ENCODE results near the gene RFX4. TPM values are rescaled to one million over a fixed set of nuclear protein-coding genes. Genes with fewer than 3 reads are reported as not detected.
"Not testable (repeated sequence)": the region's sequence is repeated elsewhere in the genome, so short reads cannot be mapped to it uniquely, and the experiment has no call there.

The RFX4 gene
- total RNA-seq, 1 donor, result not detected

DNA sequence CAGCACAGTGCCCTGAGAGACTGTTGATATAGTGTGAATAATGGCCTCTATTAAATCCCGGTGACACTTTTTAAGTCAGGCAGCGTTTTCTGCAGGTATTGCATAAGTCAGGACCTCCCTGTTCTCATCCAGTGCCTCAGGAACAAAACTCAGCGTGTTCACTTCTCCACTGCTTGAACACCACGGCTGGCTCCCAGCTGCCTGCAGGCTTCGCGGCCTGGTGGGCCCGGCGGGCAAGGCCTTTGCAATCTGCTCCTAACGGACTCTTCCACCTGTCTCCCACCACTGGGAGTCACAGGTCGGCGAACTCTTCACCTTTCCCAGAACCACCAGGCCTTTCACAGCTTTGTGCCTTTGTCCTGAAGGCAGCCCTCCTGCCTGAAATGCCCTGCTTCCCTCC lies 18.7 kb downstream of the RFX4 start:
- H3K4me3 ChIP-seq (ENCODE audit: low read depth, low read length), result no peak overlapping the region
- DNase-seq (ENCODE audit: low read depth), result no peak
- TF ChIP-seq CTCF (IDR thresholded peaks at IDR 0.05; ENCODE audit: insufficient read depth, low read length), result no peak

GRCh38 chr12:106602076-106602475 lies 19.3 kb downstream of the RFX4 start:
- no peak overlapping the region for H3K4me3 ChIP-seq (ENCODE audit: low read depth, low read length)
- TF ChIP-seq CTCF (IDR thresholded peaks at IDR 0.05; ENCODE audit: insufficient read depth, low read length), result no peak
- no peak for DNase-seq (ENCODE audit: low read depth)

GRCh38 chr12:106605254-106605653 lies 22.4 kb downstream of the RFX4 start:
- no peak for TF ChIP-seq CTCF (IDR thresholded peaks at IDR 0.05; ENCODE audit: insufficient read depth, low read length)
- H3K4me3 ChIP-seq (ENCODE audit: low read depth, low read length), result no peak overlapping the region
- DNase-seq (ENCODE audit: low read depth), result no peak

DNA sequence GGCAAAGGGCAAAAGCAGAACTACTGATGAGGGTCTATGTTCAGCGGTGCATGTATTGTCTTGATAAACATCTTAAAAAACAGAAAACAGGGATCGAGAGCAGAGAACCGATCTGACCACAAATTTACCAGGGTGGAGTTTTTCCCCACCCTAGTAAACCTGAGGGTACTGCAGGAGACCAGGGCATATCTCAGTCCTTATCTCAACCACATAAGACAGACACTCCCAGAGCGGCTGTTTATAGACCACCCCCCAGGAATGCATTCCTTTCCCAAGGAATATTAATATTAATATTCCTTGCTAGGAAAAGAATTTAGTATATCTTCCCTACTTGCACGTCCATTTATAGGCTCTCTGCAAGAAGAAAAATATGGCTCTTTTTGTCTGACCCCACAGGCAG lies 37.8 kb downstream of the RFX4 start:
- not testable (repeated sequence) for DNase-seq (ENCODE audit: low read depth); H3K4me3 ChIP-seq (ENCODE audit: low read depth, low read length)

GRCh38 chr12:106625976-106626375 lies 43.2 kb downstream of the RFX4 start:
- no peak for DNase-seq (ENCODE audit: low read depth)
- no peak for TF ChIP-seq CTCF (IDR thresholded peaks at IDR 0.05; ENCODE audit: insufficient read depth, low read length)
- H3K4me3 ChIP-seq (ENCODE audit: low read depth, low read length), result no peak overlapping the region

GRCh38 chr12:106629797-106630659 lies 47.2 kb downstream of the RFX4 start:
- no peak for TF ChIP-seq CTCF (IDR thresholded peaks at IDR 0.05; ENCODE audit: insufficient read depth, low read length)
- H3K4me3 ChIP-seq (ENCODE audit: low read depth, low read length), result no peak overlapping the region
- DNase-seq (ENCODE audit: low read depth), result peak; percentile 17

- DNase-seq (ENCODE audit: low read depth), result no peak
- no peak overlapping the region for H3K4me3 ChIP-seq (ENCODE audit: low read depth, low read length)
- no peak for TF ChIP-seq CTCF (IDR thresholded peaks at IDR 0.05; ENCODE audit: insufficient read depth, low read length)
These were observed 48.3 kb downstream of the RFX4 start for GRCh38 chr12:106631150-106631549.

All from fibroblast of the aortic adventitia (primary cell).